HG02763 (cell line): ENCODE data around the gene PLXDC1.

ENCODE experiments used
- ATAC-seq: cut with Tn5 transposase; IDR thresholded peaks from one replicate; pipeline ENCODE4 v1.9.1; 2021; ENCODE audit warnings: mild to moderate bottlenecking, moderate library complexity; ENCODE audit not compliant: unreplicated experiment

PLXDC1 gene

DNA sequence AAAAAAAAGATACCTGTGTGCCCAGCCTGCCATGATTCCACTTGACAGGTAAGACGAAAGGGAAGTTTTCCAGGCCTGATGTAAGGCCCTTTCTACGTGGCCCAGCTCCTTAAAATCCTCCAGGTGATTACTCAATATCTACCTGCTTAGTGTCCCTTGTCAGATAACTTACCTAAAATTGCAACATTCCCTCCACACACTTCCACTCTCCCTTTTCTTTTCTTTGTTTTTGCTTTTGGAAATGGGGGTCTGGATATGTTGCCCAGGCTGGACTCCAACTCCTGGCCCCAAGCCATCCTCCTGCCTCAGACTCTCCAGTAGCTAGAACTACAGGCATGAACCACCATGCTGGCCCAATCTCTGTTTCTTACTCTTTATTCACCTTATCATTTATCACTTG, 7.2 kb upstream of the PLXDC1 start:
- ATAC-seq = no peak

- no peak for ATAC-seq
Measured at GRCh38 chr17:39156491-39156890, 5.1 kb upstream of the PLXDC1 start.

DNA sequence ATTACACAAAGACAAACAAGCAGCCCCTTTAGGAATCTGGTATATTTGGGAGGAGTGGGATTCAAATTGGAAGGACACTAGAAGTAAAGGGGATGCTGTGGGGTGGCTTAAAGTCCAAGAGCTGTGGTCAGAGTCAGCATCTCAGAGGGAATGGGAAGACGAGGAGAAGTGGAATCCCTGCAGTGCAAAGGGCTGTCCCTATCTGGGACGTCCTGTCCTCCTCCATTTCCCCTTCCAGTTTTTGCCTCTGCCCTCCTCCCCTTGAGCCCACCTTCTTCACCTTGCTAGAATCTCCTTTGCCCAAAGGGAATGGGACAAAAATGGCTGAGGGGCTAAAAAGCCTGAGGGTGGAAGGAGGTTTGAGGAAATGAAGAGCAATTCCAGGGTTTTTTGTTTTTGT, 4.2 kb upstream of the PLXDC1 start:
- no peak for ATAC-seq

DNA sequence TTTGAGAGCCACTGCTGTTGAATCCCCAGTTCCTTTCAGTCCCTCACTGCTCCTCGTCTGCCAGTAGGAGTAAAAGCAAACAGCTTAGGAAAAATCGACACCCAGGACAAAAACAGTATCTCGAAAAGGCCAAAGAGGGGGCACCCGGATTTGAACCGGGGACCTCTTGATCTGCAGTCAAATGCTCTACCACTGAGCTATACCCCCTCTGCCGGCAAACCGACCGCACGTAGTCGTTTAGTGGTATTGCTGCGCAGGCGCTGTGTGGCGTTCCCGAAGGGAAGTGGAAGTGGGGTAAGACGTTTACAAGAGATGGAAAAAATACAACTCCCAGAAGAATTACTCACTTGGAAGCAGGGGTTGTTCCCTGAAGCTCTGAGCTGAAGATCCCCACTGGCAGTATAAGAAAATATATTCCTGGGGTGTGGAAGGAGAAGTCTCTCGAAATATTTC, 2.2 kb upstream of the PLXDC1 start:
- no peak for ATAC-seq

- ATAC-seq = no peak
Measured at GRCh38 chr17:39151943-39152818, 744 bp upstream of the PLXDC1 start.

DNA sequence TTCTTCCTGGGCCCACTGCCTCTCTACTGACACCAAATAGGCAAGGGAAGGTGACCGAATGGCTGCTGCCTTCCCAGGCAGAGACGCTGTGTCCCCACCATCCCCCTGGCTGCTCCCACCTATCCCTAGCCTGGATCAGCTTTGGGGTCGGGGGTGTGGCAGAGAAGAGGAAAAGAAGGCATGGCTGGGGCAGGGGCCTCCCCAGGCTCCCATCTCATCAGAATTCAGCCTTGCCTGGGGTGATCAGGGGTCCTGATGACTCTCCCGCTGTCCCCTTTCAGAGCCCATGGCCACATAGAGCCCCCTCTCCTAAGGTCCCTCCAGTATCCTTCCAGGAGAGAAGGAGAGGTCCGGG, 665 bp downstream of the PLXDC1 start:
- ATAC-seq = no peak

GRCh38 chr17:39150104-39150634, 1.3 kb downstream of the PLXDC1 start:
- ATAC-seq = no peak

- ATAC-seq = no peak
Measured at GRCh38 chr17:39147221-39148185, 3.9 kb downstream of the PLXDC1 start.

DNA sequence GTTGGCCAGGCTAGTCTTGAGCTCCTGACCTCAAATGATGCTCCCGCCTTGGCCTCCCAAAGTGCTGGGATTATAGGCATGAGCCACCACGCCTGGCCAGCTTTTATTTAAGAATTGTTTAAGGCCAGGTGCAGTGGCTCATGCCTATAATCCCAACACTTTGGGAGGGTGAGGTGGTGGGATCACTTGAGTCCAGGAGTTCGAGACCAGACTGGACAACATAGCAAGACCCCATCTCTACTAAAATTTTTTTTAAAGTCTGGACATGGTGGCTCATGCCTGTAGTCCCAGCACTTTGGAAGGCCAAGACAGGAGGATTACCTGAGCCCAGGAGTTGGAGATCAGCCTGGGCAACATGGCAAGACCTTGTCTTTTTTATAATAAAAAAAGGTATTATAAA, 5.2 kb downstream of the PLXDC1 start:
- ATAC-seq = no peak

DNA sequence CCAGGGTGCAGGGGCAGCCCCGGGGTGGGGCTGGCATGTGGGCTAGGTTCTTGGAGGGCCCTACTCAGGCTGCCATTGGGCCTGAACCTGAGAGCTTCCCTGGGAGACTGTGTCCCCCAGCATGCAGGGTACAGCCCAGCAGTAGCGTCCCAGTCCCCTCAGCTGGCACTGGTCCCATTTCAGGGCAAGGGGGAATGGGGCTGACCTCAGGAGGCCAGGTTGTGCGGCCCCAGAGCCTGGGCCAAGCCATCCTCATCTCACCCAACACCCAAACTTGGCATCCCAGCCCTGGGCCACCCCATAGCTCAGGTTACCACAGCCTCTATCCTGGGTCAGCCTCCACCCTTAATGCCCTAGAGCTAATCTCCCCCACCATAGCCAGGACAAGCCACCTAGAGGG, 6.3 kb downstream of the PLXDC1 start:
- ATAC-seq = no peak

DNA sequence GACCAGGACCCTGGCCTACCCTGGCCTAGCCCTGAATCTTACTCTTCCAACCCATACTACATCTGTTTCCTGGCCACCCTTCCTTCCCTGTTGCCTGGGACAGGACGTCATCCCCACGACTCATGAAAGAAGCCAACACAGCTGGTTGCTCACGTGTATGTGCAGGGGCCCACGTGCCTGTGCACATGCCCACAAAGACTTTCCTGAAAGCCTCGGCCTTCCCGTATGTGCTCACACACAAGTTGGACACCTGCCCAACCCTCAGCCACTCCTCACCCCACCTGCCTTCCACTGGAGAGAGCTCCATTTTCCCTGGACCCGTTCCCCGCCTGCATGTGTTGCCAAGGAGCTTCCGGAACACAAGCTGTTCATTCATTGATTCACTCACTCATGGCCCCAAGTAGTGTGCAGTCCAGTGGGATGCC, 7.0 kb downstream of the PLXDC1 start:
- no peak for ATAC-seq

- no peak for ATAC-seq
Measured at GRCh38 chr17:39143552-39144093, 7.8 kb downstream of the PLXDC1 start.

GRCh38 chr17:39141915-39142664, 9.3 kb downstream of the PLXDC1 start:
- no peak for ATAC-seq

DNA sequence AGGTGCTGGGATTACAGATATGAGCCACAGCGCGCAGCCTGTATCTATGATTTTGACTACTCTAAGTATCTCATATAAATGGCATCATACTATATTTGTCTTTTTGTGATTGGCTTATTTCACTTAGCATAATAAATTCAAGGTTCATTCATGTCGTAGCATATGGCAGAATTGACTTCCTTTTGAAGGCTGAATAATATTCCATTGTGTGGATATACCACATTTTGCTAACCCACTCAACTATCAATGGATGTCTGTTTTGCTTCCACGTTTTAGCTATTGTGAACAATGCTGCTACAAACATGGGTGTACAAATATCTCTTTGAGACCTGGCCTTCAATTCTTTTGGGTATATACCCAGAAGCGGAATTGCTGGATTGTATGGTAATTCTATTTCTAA, 10.1 kb downstream of the PLXDC1 start:
- no peak for ATAC-seq

- no peak for ATAC-seq
Measured at GRCh38 chr17:39139561-39139960, 11.9 kb downstream of the PLXDC1 start.

DNA sequence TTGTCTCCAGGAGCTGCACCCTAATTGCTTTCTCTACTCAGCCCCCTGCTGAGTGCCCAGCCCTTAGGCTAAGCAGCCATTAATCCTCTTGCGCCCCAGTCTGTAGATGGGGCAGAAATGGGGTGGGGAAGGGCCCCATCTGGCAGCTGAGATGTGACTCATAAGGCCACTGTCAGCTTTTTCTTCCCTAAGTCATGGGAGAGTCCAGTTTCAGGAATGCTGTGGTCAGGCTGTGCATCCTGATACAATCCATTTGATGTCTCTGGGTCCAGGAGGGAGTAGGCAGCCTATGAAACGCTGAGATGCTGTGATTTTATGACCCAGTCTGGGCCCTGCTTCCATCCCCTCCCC, 12.3 kb downstream of the PLXDC1 start:
- no peak for ATAC-seq

DNA sequence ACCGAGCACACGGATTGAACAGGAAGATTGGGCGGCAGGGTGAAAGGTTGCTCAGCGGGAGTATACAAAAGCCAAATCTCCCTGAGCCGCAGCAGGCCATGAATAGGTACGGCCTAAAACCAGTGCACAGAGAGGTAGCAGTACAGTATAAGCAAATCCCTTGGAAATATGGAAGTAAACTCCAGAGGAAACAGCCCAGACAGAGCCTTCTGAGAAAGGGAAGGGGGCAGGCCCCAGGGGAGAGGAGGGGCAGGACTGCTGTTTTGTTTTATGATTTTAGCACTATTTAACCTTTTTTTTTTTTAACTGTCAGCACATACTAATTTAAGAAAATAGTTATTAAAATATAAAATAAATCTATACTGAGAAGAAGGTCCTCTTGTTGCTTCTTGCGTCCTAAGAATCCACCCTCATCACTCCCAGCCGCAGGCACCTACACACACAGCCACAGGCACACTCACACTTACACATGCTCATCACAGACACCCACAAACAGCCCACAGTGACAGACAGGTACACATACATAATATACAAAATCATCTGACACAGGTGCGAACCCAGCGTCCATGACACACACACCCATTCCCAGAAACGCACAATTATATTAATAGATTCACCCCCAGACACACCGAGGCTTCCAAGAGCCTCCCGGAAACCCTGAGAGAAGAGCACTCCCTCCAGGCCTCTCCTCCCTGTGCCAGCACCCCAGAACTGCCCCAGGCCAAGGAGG, 12.8 kb downstream of the PLXDC1 start:
- ATAC-seq = no peak

- no peak for ATAC-seq
Measured at GRCh38 chr17:39134878-39135277, 16.6 kb downstream of the PLXDC1 start.

DNA sequence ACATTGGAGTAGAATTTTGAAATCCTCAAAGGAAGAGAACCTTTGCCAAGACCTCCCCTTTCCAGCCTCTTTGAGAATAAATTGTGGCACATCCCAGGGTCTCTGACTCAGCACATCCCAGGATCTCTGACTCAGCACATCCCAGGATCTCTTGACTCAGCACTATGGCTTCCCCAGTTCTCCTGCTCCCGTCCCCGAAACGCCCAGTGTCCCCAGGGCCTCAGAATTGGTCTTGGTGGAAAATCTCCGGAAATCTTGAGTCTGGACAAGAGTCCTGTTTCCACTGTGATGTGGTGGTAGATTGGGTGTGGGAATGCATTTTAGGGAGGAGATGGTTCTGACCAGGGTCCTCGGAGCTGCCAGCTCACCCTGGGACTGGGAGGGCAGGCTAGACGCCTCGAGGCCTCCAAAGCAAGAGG, 19.2 kb downstream of the PLXDC1 start:
- no peak for ATAC-seq

GRCh38 chr17:39131616-39132015, 19.8 kb downstream of the PLXDC1 start:
- no peak for ATAC-seq
